C4-2B (cell line): Measurements from ENCODE around the gene NPHS2.
"Not testable (repeated sequence)": the region's sequence is repeated elsewhere in the genome, so short reads cannot be mapped to it uniquely, and the experiment has no call there.

ENCODE experiments used
- H3K27ac ChIP-seq: fragments of 450-650 bp; 2 replicates; pipeline ENCODE4 v1.5.1; 2017
- ZFX ChIP-seq: fragments of 450-650 bp; IDR thresholded peaks from 2 replicates; pipeline ENCODE4 v1.6.1; 2017
- TF ChIP-seq, protein P1 (sequence below): fragments of 450-650 bp; conservative IDR thresholded peaks from 2 replicates; pipeline ENCODE4 v1.5.1; 2017; ENCODE audit warnings: mild to moderate bottlenecking

Gene NPHS2

DNA sequence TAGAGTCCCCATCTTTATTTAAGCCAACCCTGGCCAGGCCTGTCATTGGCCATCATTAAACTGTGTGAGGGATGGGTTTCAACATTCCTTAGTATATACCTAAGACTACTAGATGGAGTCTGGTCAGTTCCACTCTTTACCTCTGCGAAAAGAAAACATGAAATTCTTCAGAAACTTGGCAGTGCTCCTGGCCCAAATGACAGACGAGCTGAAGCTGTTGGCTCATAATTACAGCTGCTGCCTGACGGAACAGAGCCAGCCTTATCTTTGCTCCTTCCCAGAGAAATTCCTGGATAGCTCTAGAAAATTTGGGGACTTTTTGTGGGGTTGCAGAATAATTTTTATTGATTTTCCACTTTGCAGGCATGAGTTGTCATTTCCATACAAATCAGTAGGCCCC, 30.4 kb downstream of the NPHS2 start:
- TF ChIP-seq, protein P1, sequence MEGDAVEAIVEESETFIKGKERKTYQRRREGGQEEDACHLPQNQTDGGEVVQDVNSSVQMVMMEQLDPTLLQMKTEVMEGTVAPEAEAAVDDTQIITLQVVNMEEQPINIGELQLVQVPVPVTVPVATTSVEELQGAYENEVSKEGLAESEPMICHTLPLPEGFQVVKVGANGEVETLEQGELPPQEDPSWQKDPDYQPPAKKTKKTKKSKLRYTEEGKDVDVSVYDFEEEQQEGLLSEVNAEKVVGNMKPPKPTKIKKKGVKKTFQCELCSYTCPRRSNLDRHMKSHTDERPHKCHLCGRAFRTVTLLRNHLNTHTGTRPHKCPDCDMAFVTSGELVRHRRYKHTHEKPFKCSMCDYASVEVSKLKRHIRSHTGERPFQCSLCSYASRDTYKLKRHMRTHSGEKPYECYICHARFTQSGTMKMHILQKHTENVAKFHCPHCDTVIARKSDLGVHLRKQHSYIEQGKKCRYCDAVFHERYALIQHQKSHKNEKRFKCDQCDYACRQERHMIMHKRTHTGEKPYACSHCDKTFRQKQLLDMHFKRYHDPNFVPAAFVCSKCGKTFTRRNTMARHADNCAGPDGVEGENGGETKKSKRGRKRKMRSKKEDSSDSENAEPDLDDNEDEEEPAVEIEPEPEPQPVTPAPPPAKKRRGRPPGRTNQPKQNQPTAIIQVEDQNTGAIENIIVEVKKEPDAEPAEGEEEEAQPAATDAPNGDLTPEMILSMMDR = no peak
- no peak for TF ChIP-seq ZFX
- H3K27ac ChIP-seq = no peak overlapping the region

DNA sequence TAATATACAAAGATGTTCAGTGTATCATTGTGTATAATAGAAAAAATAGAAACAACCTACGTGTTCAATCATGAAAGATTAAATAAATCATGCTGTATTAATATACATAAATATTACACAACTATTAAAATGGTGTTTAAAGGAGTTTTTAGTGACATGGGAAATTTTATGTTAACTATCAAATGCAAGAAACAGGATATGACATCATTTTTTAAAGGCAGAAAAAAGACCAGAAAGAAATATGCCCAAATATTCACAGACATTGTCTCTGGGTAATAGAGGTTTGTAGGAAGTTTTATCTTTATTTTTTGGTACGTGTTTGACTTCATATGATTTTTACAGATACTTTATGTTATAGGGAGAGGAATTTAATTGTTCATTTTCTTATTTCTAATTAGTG, 34.0 kb downstream of the NPHS2 start:
- no peak overlapping the region for H3K27ac ChIP-seq
- no peak for TF ChIP-seq ZFX
- TF ChIP-seq, protein P1 = no peak

DNA sequence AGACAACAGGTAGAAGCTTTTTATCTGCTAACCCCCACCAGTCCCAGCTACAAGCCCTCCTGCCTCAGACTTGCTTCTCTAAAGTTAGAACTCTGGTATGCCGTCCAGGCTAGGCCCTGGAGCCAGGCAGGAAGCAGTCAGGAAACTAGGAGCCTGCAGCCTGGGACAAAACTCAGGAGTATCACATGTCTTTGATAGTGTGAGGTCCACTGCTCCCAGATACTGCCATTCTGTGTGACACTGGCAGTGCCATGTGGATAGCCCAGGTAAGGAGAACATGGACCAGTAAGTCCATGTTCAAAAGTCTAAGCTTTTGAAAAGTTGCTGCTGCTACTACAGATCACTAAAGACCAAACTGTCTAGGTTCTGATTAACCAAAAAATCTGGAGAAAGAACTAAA, 45.4 kb downstream of the NPHS2 start:
- TF ChIP-seq, protein P1 = no peak
- TF ChIP-seq ZFX = no peak
- H3K27ac ChIP-seq = no peak overlapping the region

DNA sequence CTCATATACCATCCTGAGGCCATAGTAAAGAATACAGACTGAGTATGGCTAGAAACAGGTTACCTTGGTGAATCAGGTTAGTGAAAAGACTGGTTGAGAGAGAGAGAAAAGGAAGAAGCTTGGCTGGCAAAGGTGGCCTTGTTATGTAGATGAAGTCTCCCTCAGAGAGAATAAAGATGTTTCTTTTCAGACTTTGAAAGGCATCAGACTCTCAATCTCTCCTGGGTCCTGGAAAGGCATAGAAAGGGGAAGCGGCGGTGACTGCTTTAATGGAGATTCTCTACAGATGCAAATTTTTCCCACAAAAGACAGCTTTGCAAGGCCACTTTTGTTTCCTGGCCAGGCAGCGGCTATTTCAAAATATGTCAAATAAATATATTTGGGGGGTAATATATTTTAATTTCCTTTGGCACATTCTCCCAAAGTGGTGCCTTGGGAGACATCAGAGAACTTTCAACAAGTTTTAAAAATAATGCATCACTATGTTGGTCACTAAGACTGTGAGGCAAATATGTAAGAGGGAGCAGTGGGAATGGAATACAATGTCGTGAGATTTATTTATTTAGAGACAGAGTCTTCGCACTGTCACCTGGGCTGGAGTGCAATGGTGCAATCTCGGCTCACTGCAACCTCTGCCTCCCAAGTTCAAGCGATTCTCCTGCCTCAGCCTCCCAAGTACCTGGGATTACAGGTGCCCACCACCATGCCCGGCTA, 46.1 kb downstream of the NPHS2 start:
- H3K27ac ChIP-seq = no peak overlapping the region
- TF ChIP-seq, protein P1 = no peak
- no peak for TF ChIP-seq ZFX

DNA sequence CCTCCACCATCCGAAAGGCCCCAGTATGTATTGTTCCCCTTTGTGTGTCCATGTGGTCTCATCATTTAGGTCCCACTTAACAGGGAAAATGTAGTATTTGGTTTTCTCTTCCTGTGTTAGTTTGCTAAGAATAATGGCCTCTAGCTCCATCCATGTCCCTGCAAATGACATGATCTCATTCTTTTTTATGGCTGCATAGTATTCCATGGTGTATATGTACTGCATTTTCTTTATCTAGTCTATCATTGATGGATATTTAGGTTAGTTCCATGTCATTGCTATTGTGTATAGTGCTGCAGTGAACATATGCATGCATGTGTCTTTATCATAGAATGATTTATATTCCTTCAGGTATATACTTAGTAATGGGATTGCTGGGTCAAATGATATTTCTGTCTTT, 57.2 kb downstream of the NPHS2 start:
- not testable (repeated sequence) for H3K27ac ChIP-seq

DNA sequence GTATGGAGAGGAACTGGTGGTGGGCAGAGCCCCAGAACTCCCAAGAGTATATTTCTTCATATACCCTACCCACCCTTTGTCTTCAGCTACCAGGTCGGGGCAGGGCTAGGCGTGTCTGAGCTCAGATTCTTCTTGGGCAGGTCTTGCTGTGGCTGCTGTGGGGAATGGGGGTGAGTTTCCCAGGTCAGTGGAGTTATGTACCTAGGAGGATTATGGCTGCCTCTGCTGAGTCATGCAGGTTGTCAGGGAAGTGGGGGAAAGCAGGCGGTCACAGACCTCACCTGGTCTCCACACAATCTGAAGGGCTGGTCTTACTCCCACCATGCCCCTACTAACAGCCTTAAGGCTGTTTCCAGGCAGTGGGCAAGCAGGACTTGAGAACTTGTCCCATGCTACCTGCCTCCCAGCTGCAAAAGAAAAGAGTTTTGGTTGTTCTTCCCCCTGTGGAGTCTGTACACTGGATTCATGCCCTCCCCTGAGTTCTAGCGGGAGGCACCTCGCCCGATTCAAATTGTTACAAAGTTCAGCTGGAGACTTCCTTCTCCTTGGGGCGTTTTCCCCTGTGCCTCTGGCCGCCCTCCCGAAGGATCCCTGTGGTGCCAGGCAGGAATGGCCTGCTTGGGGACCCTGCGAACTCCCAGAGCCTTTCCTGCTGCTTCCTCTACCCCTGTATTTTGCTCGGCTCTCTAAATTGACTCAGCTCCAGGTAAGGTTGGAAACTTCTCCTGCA, 58.6 kb downstream of the NPHS2 start:
- TF ChIP-seq ZFX = no peak
- TF ChIP-seq, protein P1 = no peak
- no peak overlapping the region for H3K27ac ChIP-seq

DNA sequence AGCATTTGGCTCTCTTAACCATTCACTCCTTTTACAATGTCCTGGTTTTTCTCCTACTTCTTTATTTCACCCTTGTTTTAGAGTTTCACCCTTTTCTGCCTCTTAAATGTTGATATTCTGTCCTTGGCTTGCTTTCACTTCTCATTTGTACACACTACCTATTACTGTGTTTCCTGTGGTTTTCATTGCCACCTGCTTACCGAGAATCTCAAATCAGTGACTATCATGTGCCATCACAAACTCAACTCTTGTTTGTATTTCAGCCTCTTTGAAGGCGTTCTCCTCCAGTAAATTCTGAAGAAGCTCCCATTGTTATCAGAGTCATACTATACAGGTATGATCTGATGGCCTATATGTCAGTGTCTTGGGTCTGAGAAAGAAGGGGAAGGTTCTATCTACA, 65.7 kb downstream of the NPHS2 start:
- TF ChIP-seq, protein P1 = no peak
- no peak for TF ChIP-seq ZFX
- no peak overlapping the region for H3K27ac ChIP-seq
